ENCODE measurements around the gene SLIT3.

Gene SLIT3

GRCh38 chr5:169095410-169095960 lies 205.5 kb downstream of the SLIT3 start:
- Histone ChIP-seq H3K27me3 (ENCODE audit: control insufficient read depth, insufficient read depth, low read length) (no peaks in the 10 kb centered on the region), H3K9ac (ENCODE audit: low read depth, low read length) (no peak overlapping the region), H3K4me3 (ENCODE audit: low read depth, low read length) (no peak overlapping the region), H3K4me1 (ENCODE audit: control insufficient read depth, insufficient read depth, low read length) (no peaks in the 10 kb centered on the region), H3K36me3 (ENCODE audit: control insufficient read depth, insufficient read depth, low read length) (no peaks in the 10 kb centered on the region), H3K9me3 (ENCODE audit: control insufficient read depth, insufficient read depth, low read length) (no peaks in the 10 kb centered on the region)

GRCh38 chr5:169094586-169095409 lies 206.1 kb downstream of the SLIT3 start:
- H3K4me1 ChIP-seq (ENCODE audit: control insufficient read depth, insufficient read depth, low read length): no peaks in the 10 kb centered on the region
- H3K27me3 ChIP-seq (ENCODE audit: control insufficient read depth, insufficient read depth, low read length): no peaks in the 10 kb centered on the region
- H3K4me3 ChIP-seq (ENCODE audit: low read depth, low read length): no peak overlapping the region
- no peaks in the 10 kb centered on the region for H3K9me3 ChIP-seq (ENCODE audit: control insufficient read depth, insufficient read depth, low read length)
- H3K36me3 ChIP-seq (ENCODE audit: control insufficient read depth, insufficient read depth, low read length): no peaks in the 10 kb centered on the region
- no peak overlapping the region for H3K9ac ChIP-seq (ENCODE audit: low read depth, low read length)

GRCh38 chr5:169091396-169091980 lies 209.5 kb downstream of the SLIT3 start:
- Histone ChIP-seq H3K4me1 (ENCODE audit: control insufficient read depth, insufficient read depth, low read length) (peaks cover 17% of the 10 kb centered on the region), H3K9me3 (ENCODE audit: control insufficient read depth, insufficient read depth, low read length) (no peaks in the 10 kb centered on the region), H3K4me3 (ENCODE audit: low read depth, low read length) (no peak overlapping the region), H3K36me3 (ENCODE audit: control insufficient read depth, insufficient read depth, low read length) (no peaks in the 10 kb centered on the region), H3K27me3 (ENCODE audit: control insufficient read depth, insufficient read depth, low read length) (no peaks in the 10 kb centered on the region), H3K9ac (ENCODE audit: low read depth, low read length) (no peak overlapping the region)

GRCh38 chr5:169089343-169089742 lies 211.6 kb downstream of the SLIT3 start:
- Histone ChIP-seq H3K9ac (ENCODE audit: low read depth, low read length) (no peak overlapping the region), H3K9me3 (ENCODE audit: control insufficient read depth, insufficient read depth, low read length) (no peaks in the 10 kb centered on the region), H3K4me1 (ENCODE audit: control insufficient read depth, insufficient read depth, low read length) (peaks cover 31% of the 10 kb centered on the region), H3K4me3 (ENCODE audit: low read depth, low read length) (no peak overlapping the region), H3K36me3 (ENCODE audit: control insufficient read depth, insufficient read depth, low read length) (no peaks in the 10 kb centered on the region), H3K27me3 (ENCODE audit: control insufficient read depth, insufficient read depth, low read length) (no peaks in the 10 kb centered on the region)

GRCh38 chr5:169088028-169088725 lies 212.8 kb downstream of the SLIT3 start:
- Histone ChIP-seq H3K9ac (ENCODE audit: low read depth, low read length) (no peak overlapping the region), H3K4me3 (ENCODE audit: low read depth, low read length) (no peak overlapping the region), H3K4me1 (ENCODE audit: control insufficient read depth, insufficient read depth, low read length) (peaks cover 31% of the 10 kb centered on the region), H3K36me3 (ENCODE audit: control insufficient read depth, insufficient read depth, low read length) (no peaks in the 10 kb centered on the region), H3K27me3 (ENCODE audit: control insufficient read depth, insufficient read depth, low read length) (no peaks in the 10 kb centered on the region), H3K9me3 (ENCODE audit: control insufficient read depth, insufficient read depth, low read length) (no peaks in the 10 kb centered on the region)

- H3K9me3 ChIP-seq (ENCODE audit: control insufficient read depth, insufficient read depth, low read length): no peaks in the 10 kb centered on the region
- H3K4me3 ChIP-seq (ENCODE audit: low read depth, low read length): no peak overlapping the region
- H3K4me1 ChIP-seq (ENCODE audit: control insufficient read depth, insufficient read depth, low read length): peaks cover 36% of the 10 kb centered on the region
- no peaks in the 10 kb centered on the region for H3K36me3 ChIP-seq (ENCODE audit: control insufficient read depth, insufficient read depth, low read length)
- no peaks in the 10 kb centered on the region for H3K27me3 ChIP-seq (ENCODE audit: control insufficient read depth, insufficient read depth, low read length)
- no peak overlapping the region for H3K9ac ChIP-seq (ENCODE audit: low read depth, low read length)
Observed at GRCh38 chr5:169085636-169086035, 215.3 kb downstream of the SLIT3 start.

- Histone ChIP-seq H3K4me3 (ENCODE audit: low read depth, low read length) (no peak overlapping the region), H3K9me3 (ENCODE audit: control insufficient read depth, insufficient read depth, low read length) (no peaks in the 10 kb centered on the region), H3K4me1 (ENCODE audit: control insufficient read depth, insufficient read depth, low read length) (peaks cover 38% of the 10 kb centered on the region), H3K36me3 (ENCODE audit: control insufficient read depth, insufficient read depth, low read length) (no peaks in the 10 kb centered on the region), H3K9ac (ENCODE audit: low read depth, low read length) (no peak overlapping the region), H3K27me3 (ENCODE audit: control insufficient read depth, insufficient read depth, low read length) (no peaks in the 10 kb centered on the region)
Observed at GRCh38 chr5:169085212-169085611, 215.7 kb downstream of the SLIT3 start.

- peaks cover 38% of the 10 kb centered on the region for H3K4me1 ChIP-seq (ENCODE audit: control insufficient read depth, insufficient read depth, low read length)
Observed at GRCh38 chr5:169084775-169085174, 216.2 kb downstream of the SLIT3 start.

GRCh38 chr5:169083394-169084018 lies 217.4 kb downstream of the SLIT3 start:
- Histone ChIP-seq H3K4me3 (ENCODE audit: low read depth, low read length) (no peak overlapping the region), H3K4me1 (ENCODE audit: control insufficient read depth, insufficient read depth, low read length) (peaks cover 35% of the 10 kb centered on the region), H3K27me3 (ENCODE audit: control insufficient read depth, insufficient read depth, low read length) (no peaks in the 10 kb centered on the region), H3K9ac (ENCODE audit: low read depth, low read length) (no peak overlapping the region), H3K9me3 (ENCODE audit: control insufficient read depth, insufficient read depth, low read length) (no peaks in the 10 kb centered on the region), H3K36me3 (ENCODE audit: control insufficient read depth, insufficient read depth, low read length) (no peaks in the 10 kb centered on the region)

More at GRCh38 chr5:169084775-169085174, 216.2 kb downstream of the SLIT3 start:
- Histone ChIP-seq H3K9ac (ENCODE audit: low read depth, low read length) (no peak overlapping the region), H3K36me3 (ENCODE audit: control insufficient read depth, insufficient read depth, low read length) (no peaks in the 10 kb centered on the region), H3K4me3 (ENCODE audit: low read depth, low read length) (no peak overlapping the region), H3K27me3 (ENCODE audit: control insufficient read depth, insufficient read depth, low read length) (no peaks in the 10 kb centered on the region), H3K9me3 (ENCODE audit: control insufficient read depth, insufficient read depth, low read length) (no peaks in the 10 kb centered on the region)

- Histone ChIP-seq H3K9me3 (ENCODE audit: control insufficient read depth, insufficient read depth, low read length) (no peaks in the 10 kb centered on the region), H3K4me3 (ENCODE audit: low read depth, low read length) (no peak overlapping the region), H3K4me1 (ENCODE audit: control insufficient read depth, insufficient read depth, low read length) (peaks cover 18% of the 10 kb centered on the region), H3K27me3 (ENCODE audit: control insufficient read depth, insufficient read depth, low read length) (no peaks in the 10 kb centered on the region), H3K36me3 (ENCODE audit: control insufficient read depth, insufficient read depth, low read length) (no peaks in the 10 kb centered on the region), H3K9ac (ENCODE audit: low read depth, low read length) (no peak overlapping the region)
Observed at GRCh38 chr5:169081000-169081724, 219.8 kb downstream of the SLIT3 start.

- no peak overlapping the region for H3K9ac ChIP-seq (ENCODE audit: low read depth, low read length)
- H3K9me3 ChIP-seq (ENCODE audit: control insufficient read depth, insufficient read depth, low read length): no peaks in the 10 kb centered on the region
- no peak overlapping the region for H3K4me3 ChIP-seq (ENCODE audit: low read depth, low read length)
- peaks cover 11% of the 10 kb centered on the region for H3K4me1 ChIP-seq (ENCODE audit: control insufficient read depth, insufficient read depth, low read length)
- H3K27me3 ChIP-seq (ENCODE audit: control insufficient read depth, insufficient read depth, low read length): no peaks in the 10 kb centered on the region
- H3K36me3 ChIP-seq (ENCODE audit: control insufficient read depth, insufficient read depth, low read length): no peaks in the 10 kb centered on the region
Observed at GRCh38 chr5:169080448-169080911, 220.5 kb downstream of the SLIT3 start.
